ENCODE measurements around the gene NRAP.

Gene NRAP

GRCh38 chr10:113562069-113562468 is 101.8 kb downstream of the NRAP start:
- DNase-seq (ENCODE audit: insufficient read length, low spot score) (no peak), FAIRE-seq (no peak)
- TF ChIP-seq CTCF (IDR thresholded peaks at IDR 0.05; ENCODE audit: insufficient read depth, missing control alignments), result no peak

- FAIRE-seq, result no peak
- DNase-seq (ENCODE audit: insufficient read length, low spot score), result no peak
- no peak for TF ChIP-seq CTCF (IDR thresholded peaks at IDR 0.05; ENCODE audit: insufficient read depth, missing control alignments)
Measured at GRCh38 chr10:113561214-113561613, 102.6 kb downstream of the NRAP start.

GRCh38 chr10:113560071-113560470 is 103.8 kb downstream of the NRAP start:
- DNase-seq (ENCODE audit: insufficient read length, low spot score), result no peak
- FAIRE-seq, result no peak
- no peak for TF ChIP-seq CTCF (IDR thresholded peaks at IDR 0.05; ENCODE audit: insufficient read depth, missing control alignments)

GRCh38 chr10:113557903-113558321 is 105.9 kb downstream of the NRAP start:
- no peak for TF ChIP-seq CTCF (IDR thresholded peaks at IDR 0.05; ENCODE audit: insufficient read depth, missing control alignments)
- DNase-seq (ENCODE audit: insufficient read length, low spot score), result no peak
- FAIRE-seq, result no peak

GRCh38 chr10:113557424-113557862 is 106.4 kb downstream of the NRAP start:
- no peak for FAIRE-seq
- no peak for DNase-seq (ENCODE audit: insufficient read length, low spot score)
- TF ChIP-seq CTCF (IDR thresholded peaks at IDR 0.05; ENCODE audit: insufficient read depth, missing control alignments), result no peak

- FAIRE-seq (no peak), DNase-seq (ENCODE audit: insufficient read length, low spot score) (no peak)
- TF ChIP-seq CTCF (IDR thresholded peaks at IDR 0.05; ENCODE audit: insufficient read depth, missing control alignments), result no peak
Measured at GRCh38 chr10:113555751-113556150, 108.1 kb downstream of the NRAP start.

GRCh38 chr10:113555245-113555644 is 108.6 kb downstream of the NRAP start:
- no peak for DNase-seq (ENCODE audit: insufficient read length, low spot score)
- no peak for TF ChIP-seq CTCF (IDR thresholded peaks at IDR 0.05; ENCODE audit: insufficient read depth, missing control alignments)
- no peak for FAIRE-seq
